H1 (cell line): Measurements from ENCODE around the gene FOXS1. TPM values are rescaled to one million over a fixed set of nuclear protein-coding genes. Genes with fewer than 3 reads are reported as not detected.

Experiments used
- ATF2 ChIP-seq: IDR thresholded peaks from 2 replicates; pipeline ENCODE4 v1.6.1; 2012; ENCODE audit warnings: low read length, inconsistent platforms
- CREB1 ChIP-seq: IDR thresholded peaks from 2 replicates; pipeline ENCODE4 v1.6.1; 2012; ENCODE audit warnings: inconsistent platforms
- SIN3A ChIP-seq, 2 experiments: IDR thresholded peaks in 1 of 2; conservative IDR thresholded peaks in 1 of 2; 2 replicates each; pipeline ENCODE4 v1.6.1; 2011 to 2012; ENCODE audit warnings: low read length in 2 of 2, improper control_type of control experiment in 1 of 2, low read depth in 1 of 2, mild to moderate bottlenecking in 1 of 2
- TEAD4 ChIP-seq: IDR thresholded peaks from 2 replicates; pipeline ENCODE4 v1.6.1; 2012; ENCODE audit warnings: low read depth, low read length, inconsistent platforms, mixed read lengths
- polyA plus RNA-seq, 7 experiments: library from polyadenylated mRNA; depleted of rRNA in 3 of 7; stranded (reverse) in 5 of 7; unstranded in 2 of 7; fragments of >200 nt in 5 of 7; fragments of 200-250 nt in 2 of 7; gene quantifications; 1 replicate in 5 of 7; 2 replicates in 1 of 7; 4 replicates in 1 of 7; pipeline versions ENCODE4 v1.2.1 to v1.2.3, GENCODE V29; 2011 to 2013; ENCODE audit warnings: missing spikeins in 2 of 7, mixed read lengths in 2 of 7
- total RNA-seq: library from RNA; stranded (reverse); fragmentation: NEBNext Ultra II Directional; extraction: Animal tissue kit (Norgen Biotek cat#: 25700); gene quantifications from 2 replicates; pipeline ENCODE4 v1.2.1, GENCODE V29; 2021

FOXS1 gene
- total and polyA plus RNA-seq, 2 of the 8 experiments (the other 6 are each of a cell fraction or from before 2014, with no cell fraction given), result 0.45 TPM; not detected in 1

DNA sequence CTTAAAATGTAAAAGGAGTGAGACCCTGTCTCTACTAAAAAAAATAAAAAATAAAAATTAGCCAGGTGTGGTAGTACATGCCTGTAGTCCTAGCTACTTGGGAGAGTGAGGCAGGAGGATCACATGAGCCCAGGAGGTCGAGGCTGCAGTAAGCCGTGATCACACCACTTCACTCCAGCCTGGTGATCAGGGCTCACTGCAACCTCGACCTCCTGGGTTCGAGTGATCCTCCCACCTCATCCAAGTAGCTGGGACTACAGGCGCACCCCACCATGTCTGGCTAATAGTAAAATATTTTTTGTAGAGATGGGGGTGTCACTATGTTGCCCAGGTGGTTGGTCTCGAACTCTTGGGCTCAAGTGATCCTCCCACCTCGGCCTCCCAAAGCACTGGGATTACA lies 8.1 kb upstream of the FOXS1 start (continued):
- no peak for TF ChIP-seq ATF2
- TF ChIP-seq SIN3A (conservative IDR thresholded peaks at IDR 0.05 in 1 of 2, IDR thresholded peaks at IDR 0.05 in 1 of 2; ENCODE audit: low read depth in 1 of 2, low read length in 2 of 2), result no peak
- no peak for TF ChIP-seq TEAD4
- TF ChIP-seq CREB1, result no peak
